Activated CD8-positive, alpha-beta memory T cell treated with anti-CD3 and anti-CD28 coated beads, Interleukin-2, amount 50 U/mL, for 24 hours (primary cell): ENCODE results near the gene COPE.

Experiments used
- DNase-seq: peaks from one replicate; pipeline ENCODE4 v3.0.0-alpha.2; 2020; ENCODE audit errors: extremely low read depth

The COPE gene

GRCh38 chr19:18895038-18895823 is 24.0 kb downstream of the COPE start:
- DNase-seq = no peak

GRCh38 chr19:18894254-18895037 is 24.7 kb downstream of the COPE start:
- DNase-seq = no peak

GRCh38 chr19:18893587-18894253 is 25.5 kb downstream of the COPE start:
- no peak for DNase-seq

- no peak for DNase-seq
Measured at GRCh38 chr19:18889949-18890745, 29.0 kb downstream of the COPE start.

- no peak for DNase-seq
Measured at GRCh38 chr19:18886972-18887371, 32.2 kb downstream of the COPE start.

GRCh38 chr19:18883526-18884304 is 35.5 kb downstream of the COPE start:
- DNase-seq = no peak

- no peak for DNase-seq
Measured at GRCh38 chr19:18881491-18881890, 37.7 kb downstream of the COPE start.

- no peak for DNase-seq
Measured at GRCh38 chr19:18879579-18880373, 39.4 kb downstream of the COPE start.

- DNase-seq = no peak
Measured at GRCh38 chr19:18878858-18879578, 40.2 kb downstream of the COPE start.

- no peak for DNase-seq
Measured at GRCh38 chr19:18878058-18878797, 41.0 kb downstream of the COPE start.

- no peak for DNase-seq
Measured at GRCh38 chr19:18876865-18877264, 42.3 kb downstream of the COPE start.

GRCh38 chr19:18875726-18876125 is 43.5 kb downstream of the COPE start:
- no peak for DNase-seq

- no peak for DNase-seq
Measured at GRCh38 chr19:18871543-18871942, 47.6 kb downstream of the COPE start.

- no peak for DNase-seq
Measured at GRCh38 chr19:18870531-18871172, 48.5 kb downstream of the COPE start.

- DNase-seq = no peak
Measured at GRCh38 chr19:18869781-18870530, 49.2 kb downstream of the COPE start.

GRCh38 chr19:18869023-18869618 is 50.1 kb downstream of the COPE start:
- no peak for DNase-seq

GRCh38 chr19:18868380-18869022 is 50.7 kb downstream of the COPE start:
- DNase-seq = no peak
